Measurements from ENCODE around the gene BCL2L11. TPM values are rescaled to one million over a fixed set of nuclear protein-coding genes. Genes with fewer than 3 reads are reported as not detected.
A peak's percentile ranks its signal among the peaks of the same experiment; 100 is the strongest.

The BCL2L11 gene
- total and polyA plus RNA-seq, 9 of the 15 experiments (the other 6 are each of a cell fraction or from before 2014, with no cell fraction given): 2.2 to 18.8 (median 5.0) TPM

- TF ChIP-seq SIN3A (IDR thresholded peaks at IDR 0.05; ENCODE audit: borderline replicate concordance in 2 of 2, control insufficient read depth in 1 of 2, low read depth in 2 of 2, low read length in 2 of 2) (0 out of 4 replicates have a peak, but pooled peaks have one; percentile 25 to 29), HDAC8 (tag; IDR thresholded peaks at IDR 0.05) (no peak), ZNF436 (CRISPR knock-in tag; IDR thresholded peaks at IDR 0.05) (no peak), TBP (optimal IDR thresholded peaks at IDR 0.05; ENCODE audit: low read depth, low read length) (peak; percentile 15), CBFA2T2 (conservative IDR thresholded peaks at IDR 0.05) (no peak), MYC (IDR thresholded peaks at IDR 0.05; ENCODE audit: low read depth, low read length) (peak; percentile 56; the same call in 1 of the 2 replicates), MYC (CRISPR knock-in tag; IDR thresholded peaks at IDR 0.05; ENCODE audit: borderline replicate concordance, low read depth) (peak; percentile 75; the same call in 1 of the 2 replicates), ZNF639 (CRISPR knock-in tag; conservative IDR thresholded peaks at IDR 0.05 in 1 of 2, IDR thresholded peaks at IDR 0.05 in 1 of 2) (0 out of 4 replicates have a peak, but pooled peaks of 1 of the 2 experiments have one; percentile 31), CBX1 (IDR thresholded peaks at IDR 0.05; ENCODE audit: low read depth) (peak; percentile 39; the same call in 1 of the 2 replicates), POLR2AphosphoS2 (IDR thresholded peaks at IDR 0.05; ENCODE audit: low read length) (no peak), KDM5B (IDR thresholded peaks at IDR 0.05; ENCODE audit: insufficient replicate concordance, low read depth, low read length) (peak; percentile 62), BCOR (IDR thresholded peaks at IDR 0.05) (peak; percentile 79), ZNF232 (CRISPR knock-in tag; IDR thresholded peaks at IDR 0.05) (no peak), SIRT6 (IDR thresholded peaks at IDR 0.05; ENCODE audit: low read depth, low read length) (no peak), NFIC (IDR thresholded peaks at IDR 0.05) (no peak), ZNF184 (CRISPR knock-in tag; IDR thresholded peaks at IDR 0.05) (no peak)
These were observed 514 bp downstream of the BCL2L11 start (continued) for GRCh38 chr2:111121028-111121827.
